OCI-LY1 (cell line): ENCODE data around the gene SEZ6.
A peak's percentile ranks its signal among the peaks of the same experiment; 100 is the strongest.

ENCODE experiments used
- H2AFZ ChIP-seq: fragments of 200-600 bp; sonication (generic), shearing (Covaris generic); 2 replicates; pipeline ENCODE4 v1.6.0; 2014; ENCODE audit warnings: antibody characterized with exemption, mild to moderate bottlenecking, low read length
- H3F3A ChIP-seq: fragments of 200-600 bp; sonication (generic), shearing (Covaris generic); 2 replicates; pipeline ENCODE4 v1.6.0; 2014; ENCODE audit warnings: mild to moderate bottlenecking, antibody characterized with exemption, low read length, moderate library complexity; ENCODE audit not compliant: insufficient read depth
- H3K27ac ChIP-seq: fragments of 200-600 bp; sonication (generic); 2 replicates; pipeline ENCODE4 v1.5.1; 2014; ENCODE audit warnings: low read length, mixed run types, mild to moderate bottlenecking, low read depth; ENCODE audit not compliant: poor library complexity, severe bottlenecking
- H3K27me3 ChIP-seq: fragments of 200-600 bp; sonication (generic); 2 replicates; pipeline ENCODE4 v1.6.0; 2014; ENCODE audit warnings: antibody characterized with exemption, mild to moderate bottlenecking, low read length, moderate library complexity; ENCODE audit not compliant: insufficient read depth
- H3K36me3 ChIP-seq: fragments of 200-600 bp; sonication (generic); 2 replicates; pipeline ENCODE4 v1.6.1; 2014; ENCODE audit warnings: mild to moderate bottlenecking, antibody characterized with exemption, low read length, moderate library complexity, mixed read lengths; ENCODE audit not compliant: insufficient read depth
- H3K4me1 ChIP-seq: fragments of 200-600 bp; sonication (generic); 2 replicates; pipeline ENCODE4 v1.5.1; 2014; ENCODE audit warnings: mild to moderate bottlenecking, low read length, moderate library complexity; ENCODE audit not compliant: insufficient read depth, severe bottlenecking
- H3K4me2 ChIP-seq: fragments of 200-600 bp; sonication (generic), shearing (Covaris generic); 2 replicates; pipeline ENCODE4 v1.6.1; 2014; ENCODE audit warnings: low read length
- H3K4me3 ChIP-seq: fragments of 200-600 bp; sonication (generic); 2 replicates; pipeline ENCODE4 v1.5.1; 2014; ENCODE audit warnings: low read length, low read depth, mild to moderate bottlenecking, mixed read lengths; ENCODE audit not compliant: poor library complexity, severe bottlenecking
- H3K79me2 ChIP-seq: fragments of 200-600 bp; shearing (Covaris generic); 2 replicates; pipeline ENCODE4 v1.6.1; 2016; ENCODE audit warnings: mixed run types, low read length, mixed read lengths; ENCODE audit not compliant: insufficient read depth
- H3K9ac ChIP-seq: fragments of 200-600 bp; sonication (generic), shearing (Covaris generic); 2 replicates; pipeline ENCODE4 v1.6.1; 2014; ENCODE audit warnings: mild to moderate bottlenecking, low read length, mixed read lengths
- H3K9me2 ChIP-seq: fragments of 200-600 bp; sonication (generic), shearing (Covaris generic); 2 replicates; pipeline ENCODE4 v1.6.1; 2014; ENCODE audit warnings: low read depth, mild to moderate bottlenecking, low read length, mixed read lengths
- H3K9me3 ChIP-seq: fragments of 200-600 bp; shearing (Covaris generic); 2 replicates; pipeline ENCODE4 v1.6.1; 2014; ENCODE audit warnings: low read length, mixed read lengths
- H4K20me1 ChIP-seq: fragments of 200-600 bp; sonication (generic), shearing (Covaris generic); 2 replicates; pipeline ENCODE4 v1.6.0; 2016; ENCODE audit warnings: mild to moderate bottlenecking, low read length; ENCODE audit not compliant: insufficient read depth
- EZH2 ChIP-seq: fragments of 200-600 bp; sonication (generic), shearing (Covaris generic); IDR thresholded peaks from 2 replicates; pipeline ENCODE4 v1.8.0; 2017; ENCODE audit warnings: borderline replicate concordance, mixed run types, mild to moderate bottlenecking, antibody characterized with exemption, low read length, moderate library complexity, mixed read lengths
- TF ChIP-seq, protein P1 (sequence below): fragments of 200-600 bp; sonication (generic), shearing (Covaris generic); IDR thresholded peaks from 2 replicates; pipeline ENCODE4 v1.5.1; 2017; ENCODE audit warnings: mild to moderate bottlenecking, antibody characterized with exemption, low read length, moderate library complexity, mixed read lengths

The SEZ6 gene

DNA sequence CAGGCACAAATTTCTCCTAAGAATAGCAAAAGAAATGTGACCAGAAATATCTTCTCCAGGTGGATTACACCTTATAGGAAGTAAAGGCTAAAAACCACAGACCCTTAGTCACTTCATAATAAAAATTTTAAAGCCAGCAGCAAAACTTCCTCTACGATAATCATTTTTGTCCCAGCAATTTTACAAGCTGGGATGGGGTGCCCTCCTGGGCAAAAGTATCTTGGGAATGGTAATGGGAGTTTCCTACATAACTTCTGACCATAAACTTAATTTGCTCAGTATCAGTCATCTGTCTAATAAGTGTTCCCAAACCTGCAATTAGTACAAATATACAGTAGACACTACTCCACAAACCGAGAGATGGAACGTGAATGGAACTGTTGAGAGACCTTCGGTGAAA is 57.5 kb downstream of the SEZ6 start:
- Histone ChIP-seq H3K9me3 (no peaks in the 10 kb centered on the region), H4K20me1 (peaks cover 3% of the 10 kb centered on the region; the same call in 1 of the 2 replicates)

DNA sequence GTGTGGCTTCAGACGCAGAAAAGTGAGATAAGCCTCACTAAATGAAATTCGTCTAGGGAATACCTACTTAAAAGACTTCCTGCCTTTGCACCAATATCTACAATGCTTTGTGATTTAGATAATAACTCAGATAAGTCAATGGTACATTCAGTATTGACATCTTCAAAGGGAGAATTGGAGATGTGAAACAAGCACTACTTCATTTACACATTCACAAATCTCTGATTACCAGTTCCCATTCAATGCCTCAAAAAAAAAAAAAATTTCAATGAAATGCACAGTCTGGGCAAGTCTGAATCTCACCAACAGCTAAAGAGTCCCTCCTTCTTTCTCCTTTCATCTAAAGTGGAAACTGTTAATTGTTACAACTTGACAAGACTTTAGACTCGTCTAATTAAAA is 58.2 kb downstream of the SEZ6 start:
- Histone ChIP-seq H4K20me1 (peaks cover 3% of the 10 kb centered on the region; the same call in 1 of the 2 replicates), H3F3A (no peaks in the 10 kb centered on the region), H3K4me2 (peak overlapping the region; percentile 94), H3K36me3 (peaks cover 42% of the 10 kb centered on the region), H3K9me2 (no peaks in the 10 kb centered on the region), H3K79me2 (peaks cover 81% of the 10 kb centered on the region), H3K4me3 (peak overlapping the region; percentile 94), H3K27ac (no peak overlapping the region), H3K27me3 (no peaks in the 10 kb centered on the region), H3K9me3 (no peaks in the 10 kb centered on the region), H2AFZ (no peak overlapping the region), H3K4me1 (peaks cover 44% of the 10 kb centered on the region), H3K9ac (peak overlapping the region; percentile 92; the same call in 1 of the 2 replicates)
- TF ChIP-seq EZH2 = no peak
- TF ChIP-seq, protein P1, sequence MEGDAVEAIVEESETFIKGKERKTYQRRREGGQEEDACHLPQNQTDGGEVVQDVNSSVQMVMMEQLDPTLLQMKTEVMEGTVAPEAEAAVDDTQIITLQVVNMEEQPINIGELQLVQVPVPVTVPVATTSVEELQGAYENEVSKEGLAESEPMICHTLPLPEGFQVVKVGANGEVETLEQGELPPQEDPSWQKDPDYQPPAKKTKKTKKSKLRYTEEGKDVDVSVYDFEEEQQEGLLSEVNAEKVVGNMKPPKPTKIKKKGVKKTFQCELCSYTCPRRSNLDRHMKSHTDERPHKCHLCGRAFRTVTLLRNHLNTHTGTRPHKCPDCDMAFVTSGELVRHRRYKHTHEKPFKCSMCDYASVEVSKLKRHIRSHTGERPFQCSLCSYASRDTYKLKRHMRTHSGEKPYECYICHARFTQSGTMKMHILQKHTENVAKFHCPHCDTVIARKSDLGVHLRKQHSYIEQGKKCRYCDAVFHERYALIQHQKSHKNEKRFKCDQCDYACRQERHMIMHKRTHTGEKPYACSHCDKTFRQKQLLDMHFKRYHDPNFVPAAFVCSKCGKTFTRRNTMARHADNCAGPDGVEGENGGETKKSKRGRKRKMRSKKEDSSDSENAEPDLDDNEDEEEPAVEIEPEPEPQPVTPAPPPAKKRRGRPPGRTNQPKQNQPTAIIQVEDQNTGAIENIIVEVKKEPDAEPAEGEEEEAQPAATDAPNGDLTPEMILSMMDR = no peak

More for the DNA sequence above, 57.5 kb downstream of the SEZ6 start:
- Histone ChIP-seq H3K79me2 (peaks cover 74% of the 10 kb centered on the region), H3K9ac (peak overlapping the region; percentile 92), H3K4me2 (peak overlapping the region; percentile 94), H3K4me1 (peaks cover 51% of the 10 kb centered on the region), H3K36me3 (peaks cover 36% of the 10 kb centered on the region), H3K27me3 (no peaks in the 10 kb centered on the region), H3K4me3 (peak overlapping the region; percentile 94), H2AFZ (no peak overlapping the region), H3K27ac (peak overlapping the region; percentile 88), H3F3A (no peaks in the 10 kb centered on the region), H3K9me2 (no peaks in the 10 kb centered on the region)
- no peak for TF ChIP-seq EZH2

DNA sequence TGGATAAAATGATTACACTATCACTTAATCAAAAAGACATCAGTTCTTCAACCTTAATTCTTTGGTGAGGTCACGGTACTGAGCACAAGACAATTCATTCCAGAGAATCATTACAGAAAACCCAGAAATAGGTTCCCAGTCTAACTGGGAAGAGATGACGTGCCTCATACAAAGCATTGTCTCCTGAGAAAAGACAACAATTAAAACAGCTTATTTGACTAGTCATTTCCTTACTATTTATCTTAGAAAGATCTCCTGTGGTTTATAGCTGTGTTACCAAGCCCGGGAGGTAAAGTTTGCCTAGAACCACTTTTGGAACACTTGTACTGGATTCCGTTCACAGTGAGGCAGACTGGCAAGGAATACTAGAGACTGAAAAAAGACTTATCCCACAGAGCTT is 59.6 kb downstream of the SEZ6 start:
- H3K4me2 ChIP-seq = peak overlapping the region; percentile 5; the same call in 1 of the 2 replicates
- H3K9me3 ChIP-seq = no peaks in the 10 kb centered on the region
- H3F3A ChIP-seq = no peaks in the 10 kb centered on the region
- H3K9ac ChIP-seq = no peak overlapping the region; the same call in 1 of the 2 replicates
- no peak overlapping the region for H3K4me3 ChIP-seq
- H3K9me2 ChIP-seq = no peaks in the 10 kb centered on the region
- H3K27ac ChIP-seq = no peak overlapping the region
- H3K79me2 ChIP-seq = peaks cover 93% of the 10 kb centered on the region
- H3K4me1 ChIP-seq = peaks cover 46% of the 10 kb centered on the region
- TF ChIP-seq EZH2 = no peak
- TF ChIP-seq, protein P1 = no peak
- H3K27me3 ChIP-seq = no peaks in the 10 kb centered on the region
- peaks cover 4% of the 10 kb centered on the region; the same call in 1 of the 2 replicates for H4K20me1 ChIP-seq
- H2AFZ ChIP-seq = no peak overlapping the region
- peaks cover 51% of the 10 kb centered on the region for H3K36me3 ChIP-seq
